Activated CD4-positive, CD25-positive, alpha-beta regulatory T cell treated with anti-CD3 and anti-CD28 coated beads, Interleukin-2, amount 50 U/mL, for 72 hours (primary cell): ENCODE measurements around the gene CLIC6.
"Not testable (repeated sequence)": the region's sequence is repeated elsewhere in the genome, so short reads cannot be mapped to it uniquely, and the experiment has no call there.

Experiments
- DNase-seq: peaks from one replicate; pipeline ENCODE4 v3.0.0; 2021

Gene CLIC6

DNA sequence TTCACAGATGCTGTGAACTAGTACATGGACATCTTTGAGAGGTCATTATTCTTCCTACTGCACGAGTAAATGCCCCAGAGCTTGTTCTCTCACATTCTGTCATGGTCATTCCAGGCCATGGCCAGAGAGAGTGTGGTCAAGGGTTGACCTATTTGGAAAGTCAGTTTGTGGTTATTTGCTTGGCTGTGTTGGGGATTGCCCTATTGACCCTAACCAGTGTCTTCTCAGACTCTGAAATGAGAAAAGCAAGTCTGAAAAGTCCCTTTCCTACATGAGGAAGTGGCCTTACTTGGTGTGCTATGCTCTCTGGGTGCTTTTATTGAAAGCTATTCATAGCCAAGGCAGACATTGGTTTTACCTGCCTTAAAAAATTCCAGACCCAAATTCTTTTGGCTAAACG, 26.6 kb downstream of the CLIC6 start:
- no peak for DNase-seq

DNA sequence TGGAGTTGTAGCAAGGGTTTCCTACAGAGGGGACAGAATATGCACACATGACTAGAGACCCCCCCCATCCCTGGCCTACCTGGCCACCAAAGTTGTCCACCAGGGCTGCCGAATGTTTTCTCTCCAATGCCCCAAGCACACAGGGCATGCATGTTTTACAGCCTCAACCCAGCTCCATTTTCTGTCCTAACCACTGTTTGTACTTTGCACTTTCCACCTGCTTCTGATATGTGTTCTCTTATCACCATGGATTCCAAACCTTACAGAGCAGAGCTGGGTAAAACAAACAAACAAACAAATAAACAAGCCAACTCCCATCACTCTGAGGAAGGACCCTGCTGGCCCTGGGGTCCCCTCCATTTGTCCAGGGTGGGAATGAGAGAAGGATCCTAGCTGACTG, 27.3 kb downstream of the CLIC6 start:
- no peak for DNase-seq

DNA sequence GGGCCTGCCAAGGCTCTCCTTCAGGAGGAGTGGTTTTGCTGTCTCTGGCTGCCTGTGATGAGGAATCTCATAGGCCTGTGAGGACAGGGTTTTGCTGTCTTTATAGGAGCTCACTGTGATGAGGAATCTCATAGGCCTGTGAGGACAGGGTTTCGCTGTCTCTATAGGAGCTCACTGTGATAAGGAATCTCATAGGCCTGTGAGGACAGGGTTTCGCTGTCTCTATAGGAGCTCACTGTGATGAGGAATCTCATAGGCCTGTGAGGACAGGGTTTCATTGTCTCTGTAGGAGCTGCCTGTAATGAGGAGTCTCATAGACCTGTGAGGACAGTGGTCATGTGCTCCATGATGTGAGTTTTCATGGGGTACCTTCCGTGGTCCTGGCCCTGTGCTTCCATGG, 29.0 kb downstream of the CLIC6 start:
- DNase-seq, result no peak

DNA sequence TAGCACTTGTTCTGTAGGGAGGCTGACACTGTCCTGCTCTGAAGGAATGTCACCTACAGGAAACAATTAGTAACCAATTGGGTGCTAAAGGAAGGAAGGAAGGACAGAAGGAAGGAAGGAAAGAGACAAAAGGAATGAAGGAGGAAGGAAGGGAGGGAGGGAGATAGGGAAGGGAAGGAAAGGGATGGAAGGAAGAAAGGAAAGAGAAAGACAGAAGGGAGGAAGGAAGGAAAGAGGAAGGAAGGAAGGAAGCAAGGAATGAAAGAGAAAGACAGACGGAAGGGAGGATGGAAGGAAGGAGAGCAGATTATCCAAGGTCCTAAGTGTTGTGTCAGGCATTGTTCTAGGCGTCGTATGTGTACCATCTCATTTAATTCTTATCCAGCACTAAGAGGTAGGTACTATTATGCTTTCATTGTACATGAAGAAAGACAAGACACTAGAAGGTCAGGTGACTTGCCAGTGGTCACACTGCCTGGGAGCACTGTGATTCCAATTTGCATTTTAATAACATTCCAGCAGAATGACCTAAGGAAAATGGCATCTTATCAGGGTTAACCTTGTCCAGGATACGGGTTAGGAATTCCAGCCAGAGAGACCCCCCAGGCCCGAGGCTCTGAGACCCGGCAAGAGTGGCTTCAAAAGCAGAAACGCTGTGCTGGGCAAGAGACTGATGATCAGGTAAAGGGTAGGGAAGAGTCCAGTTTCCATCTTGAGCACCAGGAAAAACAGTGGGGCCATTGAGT, 29.6 kb downstream of the CLIC6 start:
- DNase-seq, result no peak

DNA sequence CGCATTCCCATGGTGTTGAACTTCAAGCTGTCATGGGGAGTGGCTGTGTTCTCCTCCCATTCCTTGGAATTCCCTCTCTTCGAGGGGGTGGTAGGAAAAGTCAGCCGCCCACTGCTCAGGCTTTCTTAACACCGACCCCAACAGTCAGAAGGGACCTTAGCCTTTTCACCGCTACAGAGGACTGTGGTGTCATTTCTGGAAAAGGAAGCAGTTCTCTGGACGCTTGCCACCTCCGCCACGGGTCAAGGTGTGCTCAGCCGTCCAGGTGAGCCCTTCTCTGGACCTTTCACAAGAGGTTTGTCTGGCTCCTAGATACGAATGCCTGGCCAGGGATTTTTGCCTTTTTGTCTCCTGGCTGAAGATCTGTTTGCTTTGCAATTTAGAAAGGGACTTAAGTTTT, 31.8 kb downstream of the CLIC6 start:
- DNase-seq, result no peak

DNA sequence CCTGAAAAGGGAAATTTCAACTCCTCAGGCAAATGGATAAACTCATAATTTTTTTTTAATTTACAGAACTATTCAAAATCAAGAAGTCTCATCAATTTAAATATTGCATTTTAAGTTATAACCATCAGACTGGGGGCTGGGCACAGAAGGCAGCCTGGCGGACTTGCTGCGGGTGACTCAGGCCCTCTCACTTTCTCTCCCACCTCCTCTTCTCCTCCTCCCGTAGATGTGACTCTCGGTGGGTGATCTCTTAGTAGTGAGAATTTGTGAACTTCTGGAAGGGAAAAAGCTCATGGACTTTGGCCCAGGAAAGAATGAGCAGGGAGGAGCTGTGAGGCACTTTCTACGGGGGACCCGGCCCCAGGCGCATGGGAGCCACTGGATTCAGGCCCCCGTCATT, 32.9 kb downstream of the CLIC6 start:
- DNase-seq, result no peak

DNA sequence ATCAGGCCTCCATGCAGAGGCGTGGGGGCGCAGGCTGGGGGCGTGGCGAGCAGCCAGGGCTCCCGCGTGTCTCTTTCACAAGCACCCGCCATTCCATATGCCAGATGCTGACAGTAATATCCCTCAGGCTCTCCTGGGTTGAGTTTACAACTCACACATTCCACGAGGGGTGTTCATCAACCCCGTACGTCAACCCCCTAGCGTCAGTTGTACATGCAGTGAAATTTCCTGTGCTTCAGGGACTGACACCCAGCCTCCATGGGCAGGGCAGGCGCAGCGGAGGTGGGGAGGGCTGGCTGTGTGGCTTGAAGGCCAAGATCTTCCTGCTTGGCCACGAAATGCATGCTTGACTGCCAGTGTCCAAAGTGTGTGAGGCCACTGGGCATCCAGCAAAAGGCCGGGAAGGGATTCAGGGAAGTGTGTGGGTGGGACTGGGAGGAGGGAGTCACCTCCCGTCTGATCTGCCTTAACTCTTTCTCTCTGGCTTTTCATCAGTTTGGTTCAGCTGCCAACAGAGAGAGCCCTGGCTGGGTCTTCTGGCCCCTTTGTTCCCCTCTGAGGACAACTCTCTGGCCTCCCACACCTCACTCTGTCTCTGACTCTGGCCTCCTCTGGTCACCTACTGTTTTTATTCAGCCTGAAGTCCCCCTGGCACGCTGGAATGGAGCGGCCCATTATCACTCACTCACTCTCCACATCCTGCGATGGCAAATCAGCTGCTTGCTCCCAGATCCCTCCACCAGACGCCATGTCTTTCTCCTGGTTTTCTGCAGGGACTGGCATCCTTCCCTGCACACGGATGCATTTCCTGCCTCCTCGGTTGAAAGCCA, 33.8 kb downstream of the CLIC6 start:
- DNase-seq, result no peak

DNA sequence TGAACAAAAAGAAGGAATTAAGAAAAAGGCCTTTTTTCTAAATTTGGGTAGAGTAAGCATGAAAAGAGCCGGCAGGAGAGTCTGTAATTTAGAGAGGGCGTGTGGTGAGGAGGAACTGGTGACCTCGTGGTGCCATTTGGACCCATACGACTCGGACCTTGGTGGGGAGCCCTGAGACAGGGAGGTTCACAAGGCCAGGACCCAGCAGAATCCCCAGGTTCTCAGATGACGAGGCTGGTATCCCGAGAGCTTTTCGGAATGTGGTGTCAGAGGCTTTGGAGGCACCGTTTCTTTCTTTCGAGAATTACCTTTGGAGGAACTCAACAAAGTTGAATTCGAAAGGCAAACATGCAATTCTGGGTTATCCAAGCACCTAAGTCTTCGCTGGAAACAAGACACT, 34.8 kb downstream of the CLIC6 start:
- no peak for DNase-seq

DNA sequence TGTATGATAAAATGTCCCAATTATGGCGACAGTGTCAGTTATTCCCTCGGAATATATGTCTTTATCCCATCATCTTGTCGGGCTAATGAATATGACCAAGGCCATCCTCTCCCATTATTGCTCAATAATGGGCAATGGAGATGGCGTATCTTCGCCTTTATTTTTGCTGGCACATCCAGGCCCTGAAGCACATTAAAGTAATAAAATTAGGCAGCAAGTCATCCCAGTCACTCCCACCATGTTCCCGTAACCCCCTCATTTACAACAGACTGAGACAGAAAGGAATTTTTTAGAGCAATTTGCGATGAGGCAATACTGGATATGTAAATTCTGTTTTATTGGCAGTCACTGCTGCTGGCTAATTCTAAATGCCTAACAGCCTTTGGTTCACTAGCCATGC, 35.3 kb downstream of the CLIC6 start:
- no peak for DNase-seq

DNA sequence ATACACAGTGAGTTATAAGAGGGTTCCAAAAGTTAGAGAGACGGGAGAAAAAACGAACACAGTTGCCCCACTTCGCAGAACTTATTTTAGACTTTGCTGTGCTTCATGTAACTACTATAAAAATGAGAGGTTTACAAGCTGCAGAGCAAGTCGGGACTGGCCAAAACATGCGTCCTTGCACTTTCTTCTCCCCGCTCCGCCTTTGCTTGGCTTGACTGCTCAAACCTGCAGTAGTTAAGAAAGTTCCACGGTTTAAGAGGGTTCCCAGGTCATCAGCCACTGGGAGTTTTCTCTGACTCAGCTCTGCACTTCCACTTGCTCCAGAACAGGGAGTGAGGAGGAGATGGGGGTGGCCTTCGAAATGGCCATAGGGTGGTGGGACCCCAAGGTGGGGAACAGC, 36.2 kb downstream of the CLIC6 start:
- DNase-seq, result no peak

DNA sequence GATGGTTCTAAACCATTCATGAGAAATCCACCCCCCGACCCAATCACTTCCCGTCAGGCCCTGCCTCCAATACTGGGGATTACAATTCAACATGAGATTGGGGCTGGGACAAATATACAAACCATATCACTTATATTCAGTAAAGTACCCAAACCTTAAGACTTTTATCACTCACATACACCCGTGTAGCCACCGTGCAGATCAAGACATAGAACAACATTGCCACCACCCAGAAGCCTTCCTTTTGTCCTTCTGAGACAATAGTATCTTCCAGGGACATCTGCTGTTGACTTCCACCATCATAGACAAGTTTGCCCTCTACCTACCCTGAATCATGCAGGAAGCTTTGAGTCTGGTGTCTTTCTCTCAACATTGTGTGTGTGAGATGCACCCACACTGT, 37.5 kb downstream of the CLIC6 start:
- DNase-seq, result no peak

DNA sequence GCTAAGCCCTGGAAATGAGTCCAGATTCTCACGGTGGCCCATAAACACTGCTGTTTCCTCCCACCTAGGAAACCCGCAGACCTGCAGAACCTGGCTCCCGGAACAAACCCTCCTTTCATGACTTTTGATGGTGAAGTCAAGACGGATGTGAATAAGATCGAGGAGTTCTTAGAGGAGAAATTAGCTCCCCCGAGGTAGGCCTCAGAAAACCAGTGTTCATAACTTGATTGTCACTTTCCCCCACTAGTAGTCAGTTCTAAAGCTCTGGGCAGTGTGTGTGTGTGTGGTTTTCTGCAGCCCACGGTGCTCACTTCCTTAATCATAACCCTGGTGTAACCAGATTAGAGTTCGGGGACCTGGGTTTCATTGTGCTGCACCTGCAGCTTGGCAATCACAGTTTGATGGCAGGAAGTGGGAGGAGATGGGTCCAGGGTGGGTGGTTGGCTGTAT, 39.1 kb downstream of the CLIC6 start:
- no peak for DNase-seq

DNA sequence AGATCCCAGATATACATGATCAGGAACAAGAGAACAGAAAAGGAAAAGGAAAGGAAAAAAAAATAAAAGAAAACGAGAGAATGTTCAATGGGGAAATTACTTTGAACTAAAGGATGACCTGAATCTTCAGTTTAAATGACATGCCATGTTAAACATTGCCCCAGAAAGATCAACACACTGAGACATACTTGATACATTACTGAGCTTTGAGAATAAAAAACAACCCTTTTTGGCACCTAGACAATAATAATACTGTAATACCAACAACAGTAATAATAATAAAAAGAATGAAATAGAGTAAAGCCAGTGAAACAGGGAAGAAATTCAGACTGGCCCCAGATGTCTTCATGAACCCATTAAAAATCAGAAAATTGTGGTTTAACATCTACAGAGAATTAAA, 44.8 kb downstream of the CLIC6 start:
- DNase-seq, result no peak

DNA sequence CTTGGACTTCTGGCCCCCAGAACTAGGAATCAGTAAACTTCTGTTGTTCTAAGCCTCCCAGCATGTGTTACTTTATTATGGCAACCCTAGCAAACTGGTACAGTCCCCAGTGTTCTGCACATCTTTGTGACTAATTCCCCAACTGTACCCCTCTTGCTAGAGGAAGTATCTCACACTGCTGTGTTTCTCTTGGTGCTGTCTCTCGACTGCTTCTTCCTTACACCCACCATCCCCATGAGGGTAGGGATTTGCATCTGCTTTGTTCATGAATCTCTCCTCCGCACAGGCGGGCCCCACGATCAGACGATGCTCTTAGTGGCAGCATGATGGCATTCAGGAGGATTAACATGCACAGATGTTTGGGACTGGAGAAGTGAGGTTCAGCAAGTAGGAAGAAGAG, 46.7 kb downstream of the CLIC6 start:
- no peak for DNase-seq

DNA sequence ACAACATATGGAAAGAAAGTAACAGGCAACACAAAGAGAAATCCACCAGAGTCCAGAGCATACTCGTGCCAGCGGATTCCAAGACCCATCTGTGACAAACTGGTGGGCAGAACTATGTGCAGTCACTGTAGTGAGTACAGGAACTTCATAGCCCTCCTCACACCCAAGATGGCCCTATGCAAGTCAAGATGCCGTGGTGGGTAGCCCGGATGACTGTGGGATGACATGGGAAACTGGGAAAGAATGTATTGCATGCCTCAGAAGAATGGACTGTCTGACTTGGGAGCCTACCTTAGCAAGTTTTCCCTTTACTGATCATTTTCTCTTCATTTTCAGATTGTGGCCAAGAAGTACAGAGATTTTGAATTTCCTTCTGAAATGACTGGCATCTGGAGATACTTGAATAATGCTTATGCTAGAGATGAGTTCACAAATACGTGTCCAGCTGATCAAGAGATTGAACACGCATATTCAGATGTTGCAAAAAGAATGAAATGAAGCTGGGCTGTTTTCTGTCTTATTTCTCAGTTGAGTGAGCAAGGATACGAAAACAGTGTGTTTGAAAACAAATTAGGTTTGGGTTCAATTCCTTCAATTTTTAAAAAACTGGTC, 47.3 kb downstream of the CLIC6 start:
- no peak for DNase-seq

DNA sequence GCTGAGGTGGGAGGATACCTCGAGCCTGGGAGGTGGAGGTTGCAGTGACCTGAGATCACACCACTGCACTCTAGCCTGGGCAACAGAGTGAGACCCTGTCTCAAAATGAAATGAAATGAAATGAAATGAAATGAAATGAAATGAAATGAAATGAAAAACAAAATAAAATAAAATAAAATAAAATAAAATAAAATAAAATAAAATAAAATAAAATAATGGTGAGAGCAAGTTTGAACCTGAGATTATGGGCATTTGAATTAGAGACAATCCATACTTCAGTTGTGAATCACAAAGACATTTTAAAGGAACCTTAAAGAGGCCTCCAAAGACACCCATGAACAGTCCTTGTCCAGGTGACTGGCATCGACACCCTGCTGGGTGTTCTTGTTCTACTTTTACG, 49.7 kb downstream of the CLIC6 start:
- not testable (repeated sequence) for DNase-seq

DNA sequence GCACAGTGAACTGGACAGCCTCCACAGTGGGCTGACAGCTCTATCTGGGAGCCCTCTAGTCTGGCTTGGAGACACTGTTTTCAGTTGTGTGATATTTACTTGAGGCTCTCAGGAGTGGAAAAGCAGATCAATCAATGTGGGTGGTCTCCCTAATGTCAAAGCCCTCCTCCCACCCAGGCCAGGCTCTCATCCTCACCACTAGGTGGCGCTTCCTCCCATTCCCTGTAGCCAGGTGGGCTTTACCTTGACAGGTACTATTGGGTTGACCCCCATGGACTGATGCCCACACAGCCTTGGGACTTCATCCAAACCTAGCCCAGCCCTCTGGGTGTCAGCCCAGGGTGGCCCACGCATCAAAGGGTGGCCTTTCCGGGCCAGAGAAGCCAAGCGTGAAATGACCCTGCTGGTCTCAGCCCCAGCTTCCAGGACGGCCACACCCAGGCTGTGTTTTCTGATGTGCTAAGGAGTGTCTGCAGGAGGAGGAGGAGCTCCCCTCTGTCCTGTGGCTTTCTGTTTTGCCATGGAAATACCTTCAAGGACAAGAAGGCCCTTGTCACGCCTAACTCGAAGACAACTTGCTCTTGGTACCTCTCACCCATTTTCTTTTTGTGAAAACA, 54.0 kb downstream of the CLIC6 start:
- DNase-seq, result peak; percentile 49

DNA sequence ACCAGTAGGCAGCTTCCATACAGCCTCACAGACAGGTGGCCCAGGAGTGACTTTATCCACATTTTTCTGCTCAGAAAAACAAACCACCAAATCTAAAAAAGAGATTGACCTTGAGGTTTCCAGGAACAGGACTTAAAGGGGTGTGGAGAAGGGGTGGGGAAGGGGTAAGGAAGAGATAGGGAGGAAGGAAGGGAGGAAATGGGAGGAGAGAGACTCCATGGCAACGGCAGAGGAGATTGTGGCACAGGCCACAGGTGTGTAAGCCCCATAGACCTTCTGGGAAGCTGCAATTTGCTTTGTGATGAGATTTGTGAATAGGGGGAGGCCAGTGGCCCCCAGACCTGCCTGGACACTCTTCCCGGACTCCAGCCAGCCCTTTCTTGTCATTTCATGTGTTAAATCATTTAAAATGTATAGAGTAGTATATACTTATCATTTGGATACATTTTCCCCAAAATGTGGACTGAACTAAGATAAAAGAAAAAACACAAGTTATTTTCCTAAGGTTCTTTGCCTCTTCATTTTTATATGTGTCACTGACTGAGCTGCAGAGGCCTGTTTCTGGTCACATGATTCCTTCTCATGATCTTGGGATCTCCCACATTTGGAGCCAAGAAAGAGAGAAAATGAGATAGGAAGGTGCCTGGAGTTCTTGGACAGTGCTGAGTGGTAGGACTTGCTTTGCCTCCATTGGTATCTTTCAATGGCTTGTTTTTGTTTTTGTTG, 55.5 kb downstream of the CLIC6 start:
- no peak for DNase-seq

DNA sequence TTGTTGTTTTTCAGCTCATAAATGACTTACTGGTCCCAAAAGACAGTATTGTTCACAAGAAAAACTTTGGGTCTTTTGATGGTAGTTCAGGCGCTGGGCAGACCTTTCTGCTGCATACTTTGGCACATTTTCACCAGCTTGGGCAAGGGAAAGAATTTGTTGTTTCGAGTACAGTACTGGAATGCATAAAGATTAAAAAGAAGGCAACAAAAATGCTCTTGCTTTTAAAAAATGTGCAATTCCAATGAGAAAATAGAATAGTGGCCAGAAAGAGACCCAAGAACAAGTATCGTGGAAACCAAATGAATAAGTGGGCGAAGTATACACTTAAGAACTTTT, 56.0 kb downstream of the CLIC6 start:
- DNase-seq, result no peak

DNA sequence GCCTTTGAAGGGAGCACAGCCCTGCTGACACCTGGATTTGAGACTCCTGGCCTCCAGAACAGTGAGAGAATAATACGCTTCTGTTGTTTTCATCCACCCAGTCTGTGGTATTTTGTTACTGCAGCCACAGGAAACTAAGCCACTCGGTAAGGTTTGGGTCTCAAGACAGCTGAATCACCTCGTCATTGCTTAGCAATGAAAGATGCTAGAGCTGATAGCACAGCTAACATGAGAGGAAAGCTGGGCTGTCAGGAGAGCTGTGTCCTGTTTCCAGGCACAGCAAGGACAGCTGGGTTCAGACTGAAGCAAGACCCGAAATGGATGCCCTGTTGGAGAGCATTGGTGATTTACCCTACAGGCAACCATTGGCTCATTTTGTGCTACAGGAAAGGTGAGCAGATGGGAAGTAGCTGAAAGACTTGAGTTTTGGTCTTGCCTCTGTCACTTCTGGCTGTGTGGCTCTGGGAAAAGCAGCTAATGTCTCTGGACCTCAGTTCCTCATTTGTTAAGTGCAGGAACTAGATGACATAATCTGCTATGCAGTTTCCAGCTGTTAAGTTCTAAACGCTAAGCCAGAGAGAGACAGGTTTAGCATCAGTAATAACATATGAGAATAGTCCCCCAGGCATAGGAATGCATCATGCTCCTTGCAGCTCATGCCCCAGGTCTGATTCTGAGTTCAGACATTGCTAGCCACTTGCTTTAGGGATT, 58.0 kb downstream of the CLIC6 start:
- no peak for DNase-seq

DNA sequence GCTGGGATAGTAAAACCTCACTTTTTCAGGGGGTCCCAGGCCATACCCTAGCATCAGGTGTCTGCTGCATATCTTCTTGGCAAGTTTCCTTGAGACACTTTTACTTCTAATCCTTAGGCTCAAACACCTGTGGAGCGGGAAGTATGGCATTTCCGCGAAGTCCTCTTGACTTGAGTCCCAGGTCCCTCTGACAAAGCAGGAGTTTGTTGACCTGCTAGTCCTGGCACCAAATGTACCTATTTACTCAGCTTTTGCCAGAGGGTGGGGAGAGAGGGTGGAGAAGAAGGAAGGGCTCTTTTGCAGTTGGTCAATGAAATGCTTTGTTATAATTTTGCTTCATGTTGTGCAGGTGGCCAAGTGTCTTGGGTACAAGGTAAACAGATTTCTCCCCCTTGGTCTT, 59.7 kb downstream of the CLIC6 start:
- DNase-seq, result no peak

DNA sequence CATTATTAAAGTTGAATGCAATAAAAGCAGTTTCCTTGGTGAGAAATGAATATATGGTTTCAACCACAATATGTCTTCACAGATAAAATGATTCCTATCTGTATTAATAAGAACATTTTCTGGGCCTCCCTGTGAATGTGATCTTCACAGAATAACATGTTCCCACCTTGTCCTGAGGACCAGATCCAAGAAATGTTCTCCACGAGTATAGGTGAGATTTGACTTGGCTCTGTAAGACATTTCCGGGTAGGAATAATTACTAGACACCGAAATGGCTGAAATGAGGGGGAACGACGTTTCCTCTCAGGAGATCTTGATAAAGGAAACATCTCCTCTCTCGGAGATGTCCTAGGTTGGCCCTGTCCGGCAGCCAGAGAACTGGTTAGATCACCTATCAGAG, 61.4 kb downstream of the CLIC6 start:
- no peak for DNase-seq
